GM23248 (cell line): ENCODE data around the gene LRPAP1.

Source experiments
- EZH2 ChIP-seq: fragments of 200-600 bp; sonication (generic); IDR thresholded peaks from 2 replicates; pipeline ENCODE4 v1.6.1; 2018; ENCODE audit warnings: antibody characterized with exemption, mild to moderate bottlenecking; ENCODE audit not compliant: insufficient read depth, poor library complexity, severe bottlenecking
- EZH2phosphoT487 ChIP-seq: fragments of 200-600 bp; sonication (generic); IDR thresholded peaks from 2 replicates; pipeline ENCODE4 v1.6.1; 2018; ENCODE audit warnings: antibody characterized with exemption, moderate library complexity, mild to moderate bottlenecking, low read depth; ENCODE audit not compliant: insufficient read depth

DNA sequence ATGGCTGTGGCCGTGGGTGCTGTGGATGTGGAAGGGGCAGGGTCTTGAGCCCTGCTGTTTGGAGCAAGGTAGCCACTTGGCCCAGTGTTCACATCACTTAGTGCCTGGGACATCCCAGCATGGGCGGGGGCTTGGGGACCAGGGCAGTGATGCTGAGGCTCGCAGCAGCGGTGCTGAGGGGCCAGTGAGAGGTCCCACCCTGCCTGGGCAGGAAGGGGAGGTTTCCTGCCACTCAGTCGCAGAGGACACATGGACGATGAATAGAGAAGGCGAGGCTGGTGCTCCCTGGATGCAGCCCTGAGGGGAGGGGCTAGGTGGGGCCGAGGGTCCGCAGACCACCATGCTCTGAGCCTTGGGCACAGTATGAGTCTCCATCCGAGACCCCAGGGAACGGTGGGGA, 43.4 kb downstream of the LRPAP1 start:
- TF ChIP-seq EZH2 (no peak), EZH2phosphoT487 (no peak)
